Sigmoid colon (tissue), 7 donors: ENCODE measurements around the gene FAM193A. TPM values are rescaled to one million over a fixed set of nuclear protein-coding genes. Genes with fewer than 3 reads are reported as not detected.
"Not testable (repeated sequence)": the region's sequence is repeated elsewhere in the genome, so short reads cannot be mapped to it uniquely, and the experiment has no call there.

ENCODE experiments used
- DNase-seq: peaks from one replicate; pipeline ENCODE4 v3.0.0-alpha.2; 2019
- H3K27ac ChIP-seq, 4 donors: fragments of 200-600 bp; sonication (generic); one replicate each; pipeline ENCODE4 v1.5.1; 2016 to 2019; ENCODE audit warnings: mild to moderate bottlenecking in 1 of 4
- H3K27me3 ChIP-seq, 3 donors: fragments of 200-600 bp; sonication (generic); one replicate each; pipeline ENCODE4 v1.5.1; 2019; ENCODE audit warnings: mild to moderate bottlenecking in 1 of 3
- H3K36me3 ChIP-seq, 4 donors: fragments of 200-600 bp; sonication (generic); one replicate each; pipeline ENCODE4 v1.5.1; 2016 to 2019
- H3K4me1 ChIP-seq, 4 donors: fragments of 200-600 bp; sonication (generic); one replicate each; pipeline ENCODE4 v1.5.1; 2017 to 2019
- H3K4me3 ChIP-seq, 4 donors: fragments of 200-600 bp; sonication (generic); one replicate each; pipeline ENCODE4 v1.5.1; 2017 to 2019; ENCODE audit warnings: mild to moderate bottlenecking in 2 of 4, moderate library complexity in 1 of 4
- H3K9me3 ChIP-seq, 4 donors: fragments of 200-600 bp in 3 of 4; sonication (generic) in 3 of 4; one replicate each; pipeline versions ENCODE4 v1.5.1 to v1.6.1; 2013 to 2019
- EP300 ChIP-seq, 4 donors: sonication (generic); formaldehyde crosslinking; IDR thresholded peaks; one replicate each; pipeline ENCODE4 v1.6.1; 2017; ENCODE audit warnings: antibody characterized with exemption in 4 of 4
- POLR2A ChIP-seq, 2 donors: fragments of 450-650 bp; IDR thresholded peaks; one replicate each; pipeline ENCODE4 v1.6.1; 2016; ENCODE audit warnings: antibody characterized with exemption in 2 of 2, mild to moderate bottlenecking in 2 of 2, moderate library complexity in 2 of 2
- POLR2AphosphoS5 ChIP-seq, 4 donors: sonication (generic); formaldehyde crosslinking; IDR thresholded peaks; one replicate each; pipeline ENCODE4 v1.6.1; 2017; ENCODE audit warnings: antibody characterized with exemption in 4 of 4
- WGBS, 2 donors: extraction: QIAGEN DNeasy Blood & Tissue Kit; methylation state at CpG; one replicate each; pipeline ENCODE4 v1.1.7; 2013; 5-methylcytosine and 5-hydroxymethylcytosine counted together
- intact Hi-C: fragments of 100-400 bp; cut with DNase I; formaldehyde crosslinking; loops from one replicate; pipeline ENCODE4 v1.15.1; 2023
- polyA plus RNA-seq, 3 donors: library from polyadenylated mRNA; stranded (reverse); fragments of 200-250 nt; gene quantifications; one replicate each; pipeline ENCODE4 v1.2.3, GENCODE V29; 2013
- total RNA-seq, 4 donors: library from RNA; depleted of rRNA; stranded (reverse); fragments of >200 nt; gene quantifications; one replicate each; pipeline ENCODE4 v1.1.0, GENCODE V29; 2016
- TF ChIP-seq, protein P1 (sequence below), 4 experiments: fragments of 450-650 bp in 3 of 4; fragments of 200-600 bp in 1 of 4; IDR thresholded peaks; one replicate each; pipeline ENCODE4 v1.5.1; 2016 to 2019; ENCODE audit warnings: antibody characterized with exemption in 4 of 4, mild to moderate bottlenecking in 3 of 4, moderate library complexity in 2 of 4
- donor health status: healthy with polysubstance abuse.
- donor health status: Bipolar disorder and iron deficiency.
- donor health status: healthy.

Gene FAM193A
- total and polyA plus RNA-seq, 7 donors: 6.0 to 32.4 (median 17.4) TPM

DNA sequence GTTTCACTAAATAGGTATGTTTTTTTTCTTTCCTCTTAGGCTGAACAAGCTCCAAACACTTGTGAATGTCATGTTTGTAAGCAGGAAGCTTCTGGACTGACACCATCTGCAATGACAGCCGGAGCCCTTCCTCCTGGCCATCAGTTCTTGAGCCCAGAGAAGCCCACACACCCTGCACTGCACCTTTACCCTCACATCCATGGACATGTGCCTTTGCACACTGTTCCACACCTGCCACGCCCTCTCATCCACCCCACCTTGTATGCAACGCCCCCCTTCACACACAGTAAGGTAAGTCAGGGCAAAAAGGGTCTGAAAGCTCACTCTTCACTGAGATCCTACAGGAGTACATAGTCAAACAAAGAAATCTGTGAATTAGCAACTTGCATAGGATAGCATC is 135.6 kb downstream of the FAM193A start:
- no peak for DNase-seq
- WGBS, 2 donors: 72 to 82% methylated on average over 3 of the region's 3 CpGs
- Histone ChIP-seq H3K27ac (peak overlapping the region in 1 of 4 donors; percentile 49), H3K4me1 (peaks cover 0 to 50% (median 28%) of the 10 kb centered on the region in 4 donors), H3K27me3 (no peaks in the 10 kb centered on the region), H3K36me3 (peaks cover 0 to 50% (median 12%) of the 10 kb centered on the region in 4 donors), H3K9me3 (no peaks in the 10 kb centered on the region), H3K4me3 (no peak overlapping the region)
- TF ChIP-seq POLR2A (IDR thresholded peaks at IDR 0.05): no peak
- intact Hi-C loops: no loop called here

DNA sequence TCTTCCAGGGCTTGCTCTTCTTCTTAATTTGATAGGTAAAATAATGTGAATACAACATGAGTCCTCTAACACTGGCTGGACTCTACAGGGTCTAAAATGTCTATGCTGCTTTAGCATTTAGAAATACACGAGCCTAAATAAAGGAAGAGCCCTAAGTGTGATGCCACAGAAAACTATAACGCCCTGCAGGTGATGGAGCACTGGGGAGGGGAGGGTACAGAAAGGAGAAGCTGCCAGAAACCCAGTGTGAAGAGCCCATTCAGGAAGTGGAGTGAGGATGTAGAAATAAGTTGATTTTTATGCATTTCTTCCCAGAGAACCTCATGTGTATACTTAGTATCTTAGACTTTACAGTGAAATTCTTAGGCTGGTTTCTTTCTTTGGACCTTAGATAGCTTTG is 136.3 kb downstream of the FAM193A start:
- no peak for TF ChIP-seq POLR2A (IDR thresholded peaks at IDR 0.05)
- TF ChIP-seq, protein P1, sequence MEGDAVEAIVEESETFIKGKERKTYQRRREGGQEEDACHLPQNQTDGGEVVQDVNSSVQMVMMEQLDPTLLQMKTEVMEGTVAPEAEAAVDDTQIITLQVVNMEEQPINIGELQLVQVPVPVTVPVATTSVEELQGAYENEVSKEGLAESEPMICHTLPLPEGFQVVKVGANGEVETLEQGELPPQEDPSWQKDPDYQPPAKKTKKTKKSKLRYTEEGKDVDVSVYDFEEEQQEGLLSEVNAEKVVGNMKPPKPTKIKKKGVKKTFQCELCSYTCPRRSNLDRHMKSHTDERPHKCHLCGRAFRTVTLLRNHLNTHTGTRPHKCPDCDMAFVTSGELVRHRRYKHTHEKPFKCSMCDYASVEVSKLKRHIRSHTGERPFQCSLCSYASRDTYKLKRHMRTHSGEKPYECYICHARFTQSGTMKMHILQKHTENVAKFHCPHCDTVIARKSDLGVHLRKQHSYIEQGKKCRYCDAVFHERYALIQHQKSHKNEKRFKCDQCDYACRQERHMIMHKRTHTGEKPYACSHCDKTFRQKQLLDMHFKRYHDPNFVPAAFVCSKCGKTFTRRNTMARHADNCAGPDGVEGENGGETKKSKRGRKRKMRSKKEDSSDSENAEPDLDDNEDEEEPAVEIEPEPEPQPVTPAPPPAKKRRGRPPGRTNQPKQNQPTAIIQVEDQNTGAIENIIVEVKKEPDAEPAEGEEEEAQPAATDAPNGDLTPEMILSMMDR (IDR thresholded peaks at IDR 0.05): no peak
- no peak for TF ChIP-seq POLR2AphosphoS5 (IDR thresholded peaks at IDR 0.05)
- no peak for TF ChIP-seq EP300 (IDR thresholded peaks at IDR 0.05)
- Histone ChIP-seq H3K27me3 (no peaks in the 10 kb centered on the region), H3K4me1 (peaks cover 0 to 44% (median 24%) of the 10 kb centered on the region in 4 donors), H3K27ac (peak overlapping the region in 3 of 4 donors; percentile 17 to 49 (median 30)), H3K9me3 (no peaks in the 10 kb centered on the region), H3K36me3 (peaks cover 0 to 54% (median 14%) of the 10 kb centered on the region in 4 donors), H3K4me3 (no peak overlapping the region)
- DNase-seq: no peak
- intact Hi-C loops: no loop called here
- WGBS, 2 donors: 51 to 68% methylated on average over 2 of the region's 2 CpGs

DNA sequence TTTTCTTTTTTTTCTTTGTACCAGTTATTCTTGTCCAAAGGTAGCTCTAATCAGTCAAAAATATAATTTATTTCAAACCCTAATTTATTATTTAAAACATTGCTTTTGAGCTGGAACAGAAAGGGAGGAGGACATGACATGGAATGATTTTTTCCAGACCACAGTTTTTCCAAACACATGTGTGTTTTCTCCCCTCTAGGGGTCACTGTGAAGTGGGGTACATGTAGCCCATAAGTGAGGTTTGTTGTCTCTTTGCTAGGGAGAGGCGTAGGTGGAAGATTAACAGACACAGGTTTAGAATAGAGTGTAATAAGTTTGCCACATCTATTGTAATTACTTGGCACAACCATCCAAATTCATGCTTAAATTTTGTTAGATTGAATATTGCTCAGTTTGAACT is 136.7 kb downstream of the FAM193A start:
- peak overlapping the region in 3 of 4 donors; percentile 17 to 49 (median 30) for H3K27ac ChIP-seq
- no peaks in the 10 kb centered on the region for H3K27me3 ChIP-seq

DNA sequence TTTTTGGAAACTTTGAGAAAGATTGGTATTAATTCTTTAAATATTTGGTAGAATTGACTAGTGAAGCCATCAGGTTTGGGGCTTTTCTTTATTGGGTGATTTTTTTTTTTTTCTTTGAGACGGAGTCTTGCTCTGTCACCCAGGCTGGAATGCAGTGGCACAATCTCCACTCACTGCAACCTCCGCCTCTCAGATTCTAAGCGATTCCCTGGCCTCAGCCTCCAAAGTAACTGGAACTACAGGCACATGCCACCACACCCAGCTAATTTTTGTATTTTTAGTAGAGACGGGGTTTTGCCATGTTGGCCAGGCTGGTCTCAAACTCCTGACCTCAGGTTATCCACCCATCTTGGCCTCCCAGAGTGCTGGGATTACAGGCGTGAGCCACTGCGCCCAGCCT is 143.3 kb downstream of the FAM193A start:
- H3K27ac ChIP-seq, H3K9me3 ChIP-seq, H3K27me3 ChIP-seq, DNase-seq, H3K4me1 ChIP-seq, intact Hi-C loops, H3K4me3 ChIP-seq: not testable (repeated sequence)
- WGBS, 2 donors: 95 to 97% methylated on average over 6 of the region's 6 CpGs
- peaks cover 0 to 42% (median 11%) of the 10 kb centered on the region in 4 donors for H3K36me3 ChIP-seq

More for the DNA sequence above, 136.7 kb downstream of the FAM193A start:
- intact Hi-C loops: no loop called here
- WGBS, 2 donors: 59 to 77% methylated on average over 1 of the region's 1 CpG
- TF ChIP-seq POLR2A (IDR thresholded peaks at IDR 0.05) (no peak), POLR2AphosphoS5 (IDR thresholded peaks at IDR 0.05) (peak in 1 of 4 donors; percentile 36)
- TF ChIP-seq, protein P1 (IDR thresholded peaks at IDR 0.05): no peak
- Histone ChIP-seq H3K4me1 (peaks cover 0 to 40% (median 20%) of the 10 kb centered on the region in 4 donors), H3K4me3 (no peak overlapping the region), H3K9me3 (no peaks in the 10 kb centered on the region), H3K36me3 (peaks cover 0 to 56% (median 14%) of the 10 kb centered on the region in 4 donors)
- no peak for DNase-seq

DNA sequence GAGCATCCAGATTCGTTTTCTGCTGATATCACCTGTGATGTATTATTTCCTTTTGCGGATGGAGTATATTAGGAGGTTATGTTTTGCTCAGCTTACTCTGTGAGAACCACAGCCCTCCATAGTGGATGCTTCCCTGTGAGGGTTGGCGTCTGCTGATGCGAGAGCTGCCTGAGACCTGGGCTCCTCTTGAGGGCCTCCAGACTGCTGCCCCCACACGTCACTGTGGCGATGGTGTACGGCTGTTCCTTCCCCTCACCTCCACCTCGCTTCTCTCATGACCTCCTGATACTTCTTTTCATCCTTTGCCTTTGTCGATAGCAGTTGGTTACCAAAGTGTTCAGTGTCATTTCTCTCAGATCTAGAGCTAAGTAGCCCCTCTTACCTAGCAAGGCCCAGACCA is 148.0 kb downstream of the FAM193A start:
- DNase-seq: no peak
- peaks cover 9 to 64% (median 15%) of the 10 kb centered on the region in 4 donors for H3K36me3 ChIP-seq
- no peaks in the 10 kb centered on the region for H3K9me3 ChIP-seq
- TF ChIP-seq POLR2A (IDR thresholded peaks at IDR 0.05): no peak
- H3K27ac ChIP-seq: no peak overlapping the region
- H3K27me3 ChIP-seq: no peaks in the 10 kb centered on the region
- intact Hi-C loops: no loop called here
- WGBS, 2 donors: 97% methylated on average over 9 of the region's 9 CpGs
- no peak overlapping the region for H3K4me3 ChIP-seq
- peaks cover 0 to 8% (median 0%) of the 10 kb centered on the region in 4 donors for H3K4me1 ChIP-seq

DNA sequence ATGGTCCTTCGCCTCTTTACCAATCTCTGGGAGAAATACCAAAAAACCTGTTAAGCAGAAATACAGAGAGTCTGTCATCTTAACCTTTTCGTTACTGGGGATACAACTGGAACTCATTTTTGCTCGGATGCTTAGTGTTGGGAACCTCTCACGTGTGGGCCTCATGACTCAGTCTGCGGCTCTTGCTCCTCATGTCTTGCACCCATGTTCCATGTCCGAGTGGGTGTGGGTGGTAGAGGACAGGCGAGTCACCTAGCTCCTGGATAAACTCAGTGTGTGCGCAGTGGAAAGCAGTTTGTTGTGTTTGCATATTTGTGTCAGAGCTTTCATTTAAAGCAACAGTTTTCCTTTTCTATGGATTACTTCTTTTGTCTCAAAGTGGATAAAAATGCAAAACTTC is 149.1 kb downstream of the FAM193A start:
- H3K27ac ChIP-seq: no peak overlapping the region
- no peaks in the 10 kb centered on the region for H3K9me3 ChIP-seq
- DNase-seq: no peak
- peaks cover 9 to 72% (median 20%) of the 10 kb centered on the region in 4 donors for H3K36me3 ChIP-seq
- TF ChIP-seq EP300 (IDR thresholded peaks at IDR 0.05) (no peak), POLR2A (IDR thresholded peaks at IDR 0.05) (no peak), POLR2AphosphoS5 (IDR thresholded peaks at IDR 0.05) (no peak)
- TF ChIP-seq, protein P1 (IDR thresholded peaks at IDR 0.05): no peak
- H3K4me3 ChIP-seq: no peak overlapping the region
- no peaks in the 10 kb centered on the region for H3K27me3 ChIP-seq
- peaks cover 0 to 8% (median 0%) of the 10 kb centered on the region in 4 donors for H3K4me1 ChIP-seq
- 93 to 95% methylated on average over 8 of the region's 8 CpGs for WGBS, 2 donors
- intact Hi-C loops: no loop called here
